GM12875 (cell line): Measurements from ENCODE around the gene POLR1H.
"Not testable (repeated sequence)": the region's sequence is repeated elsewhere in the genome, so short reads cannot be mapped to it uniquely, and the experiment has no call there.

Experiments
- H3K4me3 ChIP-seq: one replicate; pipeline ENCODE4 v1.5.1; 2011; ENCODE audit warnings: low read depth, low read length, control low read depth
- TF ChIP-seq, protein P1 (sequence below): IDR thresholded peaks from 2 replicates; pipeline ENCODE4 v1.5.1; 2011; ENCODE audit warnings: low read depth, mild to moderate bottlenecking, control low read depth, inconsistent platforms, low read length, moderate library complexity, borderline replicate concordance; ENCODE audit not compliant: insufficient read depth

POLR1H gene, protein sequence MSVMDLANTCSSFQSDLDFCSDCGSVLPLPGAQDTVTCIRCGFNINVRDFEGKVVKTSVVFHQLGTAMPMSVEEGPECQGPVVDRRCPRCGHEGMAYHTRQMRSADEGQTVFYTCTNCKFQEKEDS

DNA sequence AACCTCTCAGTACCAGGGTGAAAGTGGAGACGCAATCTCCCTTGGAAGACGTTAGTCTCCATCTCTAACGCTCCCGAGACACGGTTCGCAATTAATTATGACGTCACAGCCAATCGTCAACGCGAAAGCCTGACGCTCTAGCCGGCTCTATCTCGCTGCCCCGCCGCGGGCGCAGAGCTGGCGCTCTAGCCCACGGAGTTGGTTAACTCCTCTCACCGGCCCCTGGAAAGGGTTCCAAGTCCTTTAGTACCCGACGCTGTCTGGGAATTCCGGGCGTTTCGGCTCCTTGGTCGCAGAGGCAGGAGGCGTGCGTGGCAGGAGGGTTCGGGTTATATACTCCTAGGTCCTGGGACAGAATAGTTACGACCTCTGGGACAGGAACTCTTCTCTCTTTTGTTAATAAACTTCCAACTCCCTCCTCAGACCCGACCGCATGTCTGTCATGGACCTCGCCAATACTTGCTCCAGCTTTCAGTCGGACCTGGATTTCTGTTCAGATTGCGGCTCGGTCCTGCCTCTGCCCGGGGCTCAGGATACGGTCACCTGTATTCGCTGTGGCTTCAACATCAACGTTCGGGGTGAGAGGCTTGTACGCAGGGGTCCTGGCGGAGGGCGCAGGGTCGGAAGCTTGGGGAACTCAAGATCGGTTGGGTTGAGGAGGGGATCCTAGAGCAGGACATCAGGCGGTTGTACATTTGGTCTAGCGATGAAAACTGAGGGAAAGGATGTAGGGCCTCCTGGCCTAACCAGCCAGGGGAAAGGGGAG, at the start of gene POLR1H:
Gene POLR1H (plus strand): TSS at position 174 of the 766 bp plus-strand sequence. CDS start 260 bp downstream, at position 434.
- TF ChIP-seq, protein P1, sequence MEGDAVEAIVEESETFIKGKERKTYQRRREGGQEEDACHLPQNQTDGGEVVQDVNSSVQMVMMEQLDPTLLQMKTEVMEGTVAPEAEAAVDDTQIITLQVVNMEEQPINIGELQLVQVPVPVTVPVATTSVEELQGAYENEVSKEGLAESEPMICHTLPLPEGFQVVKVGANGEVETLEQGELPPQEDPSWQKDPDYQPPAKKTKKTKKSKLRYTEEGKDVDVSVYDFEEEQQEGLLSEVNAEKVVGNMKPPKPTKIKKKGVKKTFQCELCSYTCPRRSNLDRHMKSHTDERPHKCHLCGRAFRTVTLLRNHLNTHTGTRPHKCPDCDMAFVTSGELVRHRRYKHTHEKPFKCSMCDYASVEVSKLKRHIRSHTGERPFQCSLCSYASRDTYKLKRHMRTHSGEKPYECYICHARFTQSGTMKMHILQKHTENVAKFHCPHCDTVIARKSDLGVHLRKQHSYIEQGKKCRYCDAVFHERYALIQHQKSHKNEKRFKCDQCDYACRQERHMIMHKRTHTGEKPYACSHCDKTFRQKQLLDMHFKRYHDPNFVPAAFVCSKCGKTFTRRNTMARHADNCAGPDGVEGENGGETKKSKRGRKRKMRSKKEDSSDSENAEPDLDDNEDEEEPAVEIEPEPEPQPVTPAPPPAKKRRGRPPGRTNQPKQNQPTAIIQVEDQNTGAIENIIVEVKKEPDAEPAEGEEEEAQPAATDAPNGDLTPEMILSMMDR = no peak
- H3K4me3 ChIP-seq = peak within 1 kb of the TSS; percentile 63

- TF ChIP-seq, protein P1 = peak; percentile 77
- no peak overlapping the region for H3K4me3 ChIP-seq
These were observed 47.7 kb upstream of the POLR1H start for GRCh38 chr6:30013291-30013922.

- TF ChIP-seq, protein P1 = no peak
- no peak overlapping the region for H3K4me3 ChIP-seq
These were observed 41.2 kb upstream of the POLR1H start for GRCh38 chr6:30019819-30020218.

DNA sequence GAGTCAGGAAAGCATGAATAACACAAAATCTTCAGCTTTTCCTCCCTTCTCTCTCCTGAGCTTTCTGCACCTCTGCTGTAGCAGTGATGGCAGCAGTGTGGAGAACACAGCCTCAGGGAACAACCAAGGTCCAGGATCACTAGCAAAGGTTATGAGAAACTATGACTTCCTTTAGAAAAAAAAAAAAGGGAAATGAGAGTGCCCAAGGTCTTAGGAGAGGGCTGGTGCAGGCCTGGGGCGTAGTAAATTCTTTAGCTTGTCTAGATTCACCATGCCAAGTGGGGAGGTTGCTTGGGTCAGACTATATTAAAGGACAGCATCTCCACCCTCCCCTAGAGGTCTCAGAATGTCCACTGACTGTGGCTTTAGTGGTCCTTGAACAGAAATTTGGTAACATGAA, 40.4 kb upstream of the POLR1H start:
- TF ChIP-seq, protein P1 = no peak
- H3K4me3 ChIP-seq = no peak overlapping the region

GRCh38 chr6:30022189-30022588, 38.9 kb upstream of the POLR1H start:
- H3K4me3 ChIP-seq = no peak overlapping the region
- TF ChIP-seq, protein P1 = no peak

DNA sequence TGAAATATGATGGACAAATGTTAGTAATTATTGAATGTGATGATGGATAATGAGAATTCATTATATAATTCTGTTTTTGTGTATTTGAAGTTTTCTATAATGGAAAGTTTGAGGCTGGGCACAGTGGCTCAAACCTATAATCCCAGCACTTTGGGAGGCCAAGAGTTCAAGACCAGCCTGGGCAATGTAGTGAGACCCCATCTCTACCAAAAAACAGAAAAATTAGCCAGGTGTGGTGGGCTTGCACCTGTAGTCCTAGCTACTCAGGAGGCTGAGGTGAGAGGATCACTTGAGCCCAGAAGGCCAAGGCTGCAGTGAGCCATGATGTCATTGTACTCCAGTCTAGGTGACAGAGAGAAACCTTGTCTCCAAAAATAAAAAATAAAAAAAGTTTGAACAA, 38.4 kb upstream of the POLR1H start:
- H3K4me3 ChIP-seq = not testable (repeated sequence)

GRCh38 chr6:30025186-30025585, 35.9 kb upstream of the POLR1H start:
- no peak overlapping the region for H3K4me3 ChIP-seq
- TF ChIP-seq, protein P1 = no peak
